ENCODE data around the gene PPFIA3. TPM values are rescaled to one million over a fixed set of nuclear protein-coding genes. Genes with fewer than 3 reads are reported as not detected.
"Not testable (repeated sequence)": the region's sequence is repeated elsewhere in the genome, so short reads cannot be mapped to it uniquely, and the experiment has no call there.

PPFIA3 gene
- total and polyA plus RNA-seq, 2 donors (not counting 1 experiment from before 2014, with no cell fraction given): 0.62 to 1.3 TPM

DNA sequence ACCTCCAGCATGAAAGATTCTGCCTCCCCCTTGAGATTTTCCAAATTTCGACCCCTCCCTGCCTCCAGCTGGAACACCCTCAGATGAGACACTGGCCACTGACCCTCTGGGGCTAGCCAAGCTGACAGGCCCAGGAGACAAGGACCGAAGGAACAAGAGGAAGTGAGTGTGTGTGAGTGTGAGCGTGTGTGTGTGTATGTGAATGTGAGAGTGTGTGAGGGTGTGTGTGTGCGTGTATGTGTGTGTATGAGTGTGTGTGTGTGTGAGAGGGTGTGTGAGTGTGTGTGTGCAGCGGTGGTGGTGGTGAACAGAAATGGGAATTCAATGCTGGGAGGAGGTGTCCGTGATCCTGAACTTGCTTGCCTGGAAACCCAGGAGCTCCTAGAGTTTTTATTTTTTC, 22.0 kb downstream of the PPFIA3 start:
- no peaks in the 10 kb centered on the region for H3K9me3 ChIP-seq (ENCODE audit: control insufficient read depth, insufficient read depth, low read depth, low read length)
- no peaks in the 10 kb centered on the region for H3K36me3 ChIP-seq (ENCODE audit: control insufficient read depth, insufficient read depth, low read length)
- H3K79me2 ChIP-seq (ENCODE audit: control insufficient read depth, insufficient read depth, low read length): no peaks in the 10 kb centered on the region
- no peak overlapping the region for H3K4me2 ChIP-seq (ENCODE audit: extremely low read depth, insufficient read depth, low read length)
- no peak overlapping the region for H3K4me3 ChIP-seq (replicated peaks in 1 of 4; ENCODE audit: control extremely low read depth in 1 of 4, insufficient read depth in 1 of 4, low read depth in 3 of 4, low read length in 4 of 4)
- H2AFZ ChIP-seq (ENCODE audit: low read length): no peak overlapping the region
- DNase-seq (ENCODE audit: low read depth in 2 of 2): no peak
- H3K9ac ChIP-seq (ENCODE audit: insufficient read depth, low read length): no peak overlapping the region
- no peaks in the 10 kb centered on the region for H3K27me3 ChIP-seq (ENCODE audit: control insufficient read depth, insufficient read depth, low read length)
- TF ChIP-seq EZH2 (IDR thresholded peaks at IDR 0.05; ENCODE audit: low read length, missing control alignments): no peak
- TF ChIP-seq, protein P1, sequence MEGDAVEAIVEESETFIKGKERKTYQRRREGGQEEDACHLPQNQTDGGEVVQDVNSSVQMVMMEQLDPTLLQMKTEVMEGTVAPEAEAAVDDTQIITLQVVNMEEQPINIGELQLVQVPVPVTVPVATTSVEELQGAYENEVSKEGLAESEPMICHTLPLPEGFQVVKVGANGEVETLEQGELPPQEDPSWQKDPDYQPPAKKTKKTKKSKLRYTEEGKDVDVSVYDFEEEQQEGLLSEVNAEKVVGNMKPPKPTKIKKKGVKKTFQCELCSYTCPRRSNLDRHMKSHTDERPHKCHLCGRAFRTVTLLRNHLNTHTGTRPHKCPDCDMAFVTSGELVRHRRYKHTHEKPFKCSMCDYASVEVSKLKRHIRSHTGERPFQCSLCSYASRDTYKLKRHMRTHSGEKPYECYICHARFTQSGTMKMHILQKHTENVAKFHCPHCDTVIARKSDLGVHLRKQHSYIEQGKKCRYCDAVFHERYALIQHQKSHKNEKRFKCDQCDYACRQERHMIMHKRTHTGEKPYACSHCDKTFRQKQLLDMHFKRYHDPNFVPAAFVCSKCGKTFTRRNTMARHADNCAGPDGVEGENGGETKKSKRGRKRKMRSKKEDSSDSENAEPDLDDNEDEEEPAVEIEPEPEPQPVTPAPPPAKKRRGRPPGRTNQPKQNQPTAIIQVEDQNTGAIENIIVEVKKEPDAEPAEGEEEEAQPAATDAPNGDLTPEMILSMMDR (conservative IDR thresholded peaks at IDR 0.05 in 1 of 2, IDR thresholded peaks at IDR 0.05 in 1 of 2; ENCODE audit: low read depth in 1 of 2, low read length in 2 of 2): no peak
- no peaks in the 10 kb centered on the region for H4K20me1 ChIP-seq (ENCODE audit: control insufficient read depth, extremely low read depth, insufficient read depth, low read length)
- peaks cover 9% of the 10 kb centered on the region for H3K4me1 ChIP-seq (ENCODE audit: control insufficient read depth, extremely low read depth, insufficient read depth, low read length)
- no peak overlapping the region for H3K27ac ChIP-seq (ENCODE audit: insufficient read depth, low read length)

DNA sequence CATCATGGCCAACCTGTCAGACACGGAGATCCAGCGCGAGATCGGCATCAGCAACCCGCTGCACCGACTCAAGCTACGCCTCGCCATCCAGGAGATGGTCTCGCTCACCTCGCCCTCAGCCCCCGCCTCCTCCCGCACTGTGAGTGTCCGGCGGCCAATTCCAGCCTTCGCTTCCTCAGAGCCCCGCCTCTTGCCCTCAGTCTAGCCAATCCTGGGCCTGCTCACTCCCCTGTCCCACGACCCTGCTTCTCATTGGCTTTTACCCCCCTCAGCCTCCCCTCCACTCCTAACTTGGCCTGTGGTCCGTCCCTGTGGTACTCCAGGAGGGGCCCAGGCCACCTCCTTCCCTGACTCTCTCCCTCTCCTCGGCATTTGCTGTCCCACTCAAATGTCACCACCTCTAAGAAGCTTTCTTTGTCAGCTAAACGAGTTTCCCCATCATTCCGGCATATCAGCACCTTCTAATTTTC, 23.6 kb downstream of the PPFIA3 start:
- Histone ChIP-seq H3K27me3 (ENCODE audit: control insufficient read depth, insufficient read depth, low read length) (peaks cover under 1% of the 10 kb centered on the region), H3K9ac (ENCODE audit: insufficient read depth, low read length) (peak overlapping the region; percentile 43), H3K4me3 (replicated peaks in 1 of 4; ENCODE audit: control extremely low read depth in 1 of 4, insufficient read depth in 1 of 4, low read depth in 3 of 4, low read length in 4 of 4) (peak overlapping the region; percentile 61 to 76 (median 70)), H3K36me3 (ENCODE audit: control insufficient read depth, insufficient read depth, low read length) (no peaks in the 10 kb centered on the region), H3K4me1 (ENCODE audit: control insufficient read depth, extremely low read depth, insufficient read depth, low read length) (peaks cover 4% of the 10 kb centered on the region), H3K9me3 (ENCODE audit: control insufficient read depth, insufficient read depth, low read depth, low read length) (no peaks in the 10 kb centered on the region), H3K79me2 (ENCODE audit: control insufficient read depth, insufficient read depth, low read length) (no peaks in the 10 kb centered on the region), H2AFZ (ENCODE audit: low read length) (peak overlapping the region; percentile 97), H3K27ac (ENCODE audit: insufficient read depth, low read length) (no peak overlapping the region), H4K20me1 (ENCODE audit: control insufficient read depth, extremely low read depth, insufficient read depth, low read length) (no peaks in the 10 kb centered on the region), H3K4me2 (ENCODE audit: extremely low read depth, insufficient read depth, low read length) (peak overlapping the region; percentile 87)
- TF ChIP-seq EZH2 (IDR thresholded peaks at IDR 0.05; ENCODE audit: low read length, missing control alignments): no peak
- TF ChIP-seq, protein P1 (conservative IDR thresholded peaks at IDR 0.05 in 1 of 2, IDR thresholded peaks at IDR 0.05 in 1 of 2; ENCODE audit: low read depth in 1 of 2, low read length in 2 of 2): no peak
- peak; percentile 87 to 91 for DNase-seq (ENCODE audit: low read depth in 2 of 2)

DNA sequence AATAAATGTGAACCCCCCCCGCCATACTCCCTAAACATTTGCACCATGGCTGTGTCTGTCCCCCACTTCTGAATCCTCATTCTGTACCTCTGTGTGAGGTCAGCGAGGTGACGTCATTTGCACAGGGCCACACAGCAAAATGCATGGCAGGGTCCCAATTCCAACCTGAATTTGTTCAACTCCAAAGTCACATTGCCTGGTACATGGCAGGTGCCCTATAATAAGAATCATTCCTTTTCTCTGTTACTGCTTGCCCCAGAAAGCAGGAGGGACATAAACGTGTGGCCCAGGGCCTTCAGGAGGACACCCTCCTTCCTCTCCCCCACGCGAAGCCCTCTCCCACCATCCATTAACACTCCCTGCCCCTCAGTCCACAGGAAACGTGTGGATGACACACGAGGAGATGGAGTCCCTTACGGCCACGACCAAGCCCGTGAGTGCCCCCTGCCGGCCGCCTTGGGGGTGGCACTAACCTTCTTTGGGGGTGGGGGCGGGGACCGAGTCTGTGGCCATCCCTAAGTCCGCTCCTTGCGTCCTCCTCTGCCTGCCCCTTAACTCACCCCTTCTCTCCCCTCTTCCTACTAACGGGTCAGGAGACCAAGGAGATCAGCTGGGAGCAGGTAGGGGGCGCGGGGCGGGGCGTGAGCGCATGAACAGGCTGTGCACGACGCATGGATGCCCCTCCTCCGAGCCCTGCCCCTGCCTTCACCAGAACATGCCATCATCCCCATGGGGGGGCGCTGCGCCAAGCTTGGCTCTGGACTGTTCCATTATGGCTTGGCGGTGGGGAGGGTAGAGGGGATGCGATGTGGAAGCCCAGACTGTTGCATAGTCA, 26.4 kb downstream of the PPFIA3 start:
- H3K4me3 ChIP-seq (replicated peaks in 1 of 4; ENCODE audit: control extremely low read depth in 1 of 4, insufficient read depth in 1 of 4, low read depth in 3 of 4, low read length in 4 of 4): peak overlapping the region in 2 of 4 experiments; percentile 22 to 44
- peaks cover 8% of the 10 kb centered on the region for H3K4me1 ChIP-seq (ENCODE audit: control insufficient read depth, extremely low read depth, insufficient read depth, low read length)
- no peak overlapping the region for H2AFZ ChIP-seq (ENCODE audit: low read length)
- H3K27me3 ChIP-seq (ENCODE audit: control insufficient read depth, insufficient read depth, low read length): peaks cover 4% of the 10 kb centered on the region
- no peak overlapping the region for H3K9ac ChIP-seq (ENCODE audit: insufficient read depth, low read length)
- no peaks in the 10 kb centered on the region for H3K9me3 ChIP-seq (ENCODE audit: control insufficient read depth, insufficient read depth, low read depth, low read length)
- no peaks in the 10 kb centered on the region for H3K36me3 ChIP-seq (ENCODE audit: control insufficient read depth, insufficient read depth, low read length)
- no peaks in the 10 kb centered on the region for H4K20me1 ChIP-seq (ENCODE audit: control insufficient read depth, extremely low read depth, insufficient read depth, low read length)
- H3K79me2 ChIP-seq (ENCODE audit: control insufficient read depth, insufficient read depth, low read length): no peaks in the 10 kb centered on the region
- peak; percentile 71 to 75 for DNase-seq (ENCODE audit: low read depth in 2 of 2)
- TF ChIP-seq, protein P1 (conservative IDR thresholded peaks at IDR 0.05 in 1 of 2, IDR thresholded peaks at IDR 0.05 in 1 of 2; ENCODE audit: low read depth in 1 of 2, low read length in 2 of 2): peak; percentile 74 to 84
- no peak for TF ChIP-seq EZH2 (IDR thresholded peaks at IDR 0.05; ENCODE audit: low read length, missing control alignments)
- no peak overlapping the region for H3K4me2 ChIP-seq (ENCODE audit: extremely low read depth, insufficient read depth, low read length)
- H3K27ac ChIP-seq (ENCODE audit: insufficient read depth, low read length): no peak overlapping the region

DNA sequence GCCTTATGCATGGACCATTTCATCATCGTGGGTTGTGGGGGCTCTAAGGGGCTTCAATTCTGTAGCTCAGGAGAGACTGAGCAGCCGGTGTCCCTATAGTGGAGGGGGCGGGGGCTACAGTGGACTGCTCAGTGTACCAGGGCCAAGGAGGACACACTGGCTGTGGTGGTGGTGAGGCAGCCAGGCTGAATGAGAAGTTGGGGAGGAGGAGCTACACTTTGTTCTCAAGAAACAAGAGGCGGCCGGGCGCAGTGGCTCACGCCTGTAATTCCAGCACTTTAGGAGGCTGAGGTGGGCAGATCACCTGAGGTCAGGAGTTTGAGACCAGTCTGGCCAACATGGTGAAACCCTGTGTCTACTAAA, 27.0 kb downstream of the PPFIA3 start:
- not testable (repeated sequence) for H2AFZ ChIP-seq (ENCODE audit: low read length); H3K4me2 ChIP-seq (ENCODE audit: extremely low read depth, insufficient read depth, low read length); H3K4me1 ChIP-seq (ENCODE audit: control insufficient read depth, extremely low read depth, insufficient read depth, low read length); H3K27me3 ChIP-seq (ENCODE audit: control insufficient read depth, insufficient read depth, low read length); H3K27ac ChIP-seq (ENCODE audit: insufficient read depth, low read length); H3K79me2 ChIP-seq (ENCODE audit: control insufficient read depth, insufficient read depth, low read length); H4K20me1 ChIP-seq (ENCODE audit: control insufficient read depth, extremely low read depth, insufficient read depth, low read length); H3K36me3 ChIP-seq (ENCODE audit: control insufficient read depth, insufficient read depth, low read length); H3K9me3 ChIP-seq (ENCODE audit: control insufficient read depth, insufficient read depth, low read depth, low read length); H3K9ac ChIP-seq (ENCODE audit: insufficient read depth, low read length)
- DNase-seq (ENCODE audit: low read depth in 2 of 2): peak in 1 of 2 donors; percentile 59
- peak overlapping the region in 1 of 4 experiments; percentile 22 for H3K4me3 ChIP-seq (replicated peaks in 1 of 4; ENCODE audit: control extremely low read depth in 1 of 4, insufficient read depth in 1 of 4, low read depth in 3 of 4, low read length in 4 of 4)

Data from fibroblast of lung (primary cell).